GM12878 (cell line): ENCODE measurements around the gene B9D1.

ENCODE experiments used
- ATF3 ChIP-seq: IDR thresholded peaks from 2 replicates; pipeline ENCODE4 v1.6.1; 2011; ENCODE audit warnings: low read depth, mild to moderate bottlenecking, low read length, moderate library complexity, borderline replicate concordance; ENCODE audit errors: extremely low read depth
- CTCF ChIP-seq, 3 experiments: IDR thresholded peaks in 2 of 3; conservative IDR thresholded peaks in 1 of 3; 2 replicates each; pipeline ENCODE4 v1.5.1; 2011; ENCODE audit warnings: low read depth in 3 of 3, low read length in 3 of 3, mild to moderate bottlenecking in 3 of 3, control low read depth in 2 of 3, moderate library complexity in 2 of 3, inconsistent platforms in 1 of 3, mixed read lengths in 1 of 3; ENCODE audit not compliant: control insufficient read depth in 2 of 3, insufficient read depth in 1 of 3; ENCODE audit errors: extremely low read depth in 1 of 3
- EP300 ChIP-seq, 2 experiments: fragments of 150-350 bp in 1 of 2; IDR thresholded peaks; 2 replicates each; pipeline ENCODE4 v1.6.1; 2011 to 2012; ENCODE audit warnings: low read depth in 2 of 2, low read length in 2 of 2, borderline replicate concordance in 1 of 2, improper control_type of control experiment in 1 of 2, inconsistent platforms in 1 of 2; ENCODE audit not compliant: control insufficient read depth in 1 of 2
- FOXM1 ChIP-seq: IDR thresholded peaks from 2 replicates; pipeline ENCODE4 v1.6.1; 2012; ENCODE audit warnings: low read depth, mild to moderate bottlenecking, inconsistent platforms, low read length, moderate library complexity
- JUND ChIP-seq: IDR thresholded peaks from 2 replicates; pipeline ENCODE4 v1.6.1; 2012; ENCODE audit warnings: low read depth, mild to moderate bottlenecking, low read length, improper control_type of control experiment, moderate library complexity
- RAD21 ChIP-seq: IDR thresholded peaks from 2 replicates; pipeline ENCODE4 v1.6.1; 2011; ENCODE audit warnings: mild to moderate bottlenecking, low read depth, low read length, moderate library complexity; ENCODE audit not compliant: insufficient read depth
- USF2 ChIP-seq: IDR thresholded peaks from 2 replicates; pipeline ENCODE4 v1.6.1; 2011; ENCODE audit warnings: low read depth, low read length, improper control_type of control experiment, borderline replicate concordance
- ZNF384 ChIP-seq: IDR thresholded peaks from 2 replicates; pipeline ENCODE4 v1.6.1; 2012; ENCODE audit warnings: low read depth, mild to moderate bottlenecking, low read length, improper control_type of control experiment, borderline replicate concordance

- TF ChIP-seq EP300 (IDR thresholded peaks at IDR 0.05; ENCODE audit: borderline replicate concordance in 1 of 2, control insufficient read depth in 1 of 2, low read depth in 2 of 2, low read length in 2 of 2) (no peak), CTCF (IDR thresholded peaks at IDR 0.05 in 2 of 3, conservative IDR thresholded peaks at IDR 0.05 in 1 of 3; ENCODE audit: control insufficient read depth in 2 of 3, extremely low read depth in 1 of 3, insufficient read depth in 1 of 3, low read depth in 3 of 3, low read length in 3 of 3) (no peak), JUND (no peak), USF2 (no peak), FOXM1 (no peak), ATF3 (no peak), ZNF384 (no peak), RAD21 (no peak)
These were observed 29.4 kb downstream of the B9D1 start for GRCh38 chr17:19333132-19333440.
